ENCODE results near the gene RFX1. TPM values are rescaled to one million over a fixed set of nuclear protein-coding genes. Genes with fewer than 3 reads are reported as not detected.

The RFX1 gene
- total and polyA plus RNA-seq, 2 donors (not counting 1 experiment from before 2014, with no cell fraction given): 9.2 to 33.3 TPM

DNA sequence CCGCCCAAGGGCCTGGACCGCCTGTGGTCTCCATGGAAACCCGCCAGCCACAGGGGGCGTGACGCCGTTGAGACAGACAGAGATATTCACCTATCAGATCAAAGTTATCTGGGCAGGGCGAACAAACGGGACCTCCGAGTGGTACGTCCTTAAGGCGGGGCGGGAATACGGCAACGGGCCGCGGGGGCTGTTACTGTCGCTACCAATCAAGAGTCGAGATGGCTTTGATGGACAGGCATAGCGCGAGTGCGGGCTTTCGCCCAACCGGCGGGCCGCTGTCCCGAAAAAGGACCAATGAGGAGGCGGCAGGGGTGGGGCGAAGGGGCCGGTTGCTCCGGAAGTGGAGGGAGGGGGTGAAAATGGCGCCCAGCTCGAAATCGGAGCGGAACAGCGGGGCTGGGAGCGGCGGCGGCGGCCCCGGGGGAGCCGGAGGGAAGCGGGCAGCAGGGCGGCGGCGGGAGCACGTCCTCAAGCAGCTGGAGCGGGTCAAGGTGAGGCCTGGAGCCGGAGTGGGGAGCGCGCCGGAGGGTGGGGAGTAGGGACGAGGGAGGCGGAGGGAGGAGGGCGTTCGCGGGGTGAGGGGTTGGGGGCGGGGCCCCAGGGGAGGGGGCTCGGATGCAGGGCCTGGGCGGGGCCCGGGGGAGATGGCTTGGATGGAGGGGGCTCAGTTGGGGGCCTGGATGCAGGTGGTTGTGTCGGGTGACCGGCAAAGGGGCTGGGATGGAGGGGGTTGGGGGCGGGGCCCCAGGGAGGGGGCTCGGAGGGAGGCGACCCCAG lies 53.8 kb downstream of the RFX1 start, which contains the start of gene DCAF15:
Gene DCAF15, plus strand, starts transcription at position 356 of the 777 bp plus-strand sequence. Its CDS starts 4 bp downstream, at position 360.
- H3K27me3 Mint-ChIP-seq: no peaks in the 10 kb centered on the region
- WGBS (ENCODE audit: insufficient coverage): 2% methylated on average over 39 of the region's 65 CpGs
- intact Hi-C loops (cut with micrococcal nuclease): loop anchor here (1.0 to 5.0 kb wide), 6 partner anchors 34 to 165 kb away; partner anchors contain the start of genes BRME1, CC2D1A, MISP3 and PRKACA
- peak; percentile 100 for DNase-seq
- H3K27me3 ChIP-seq (replicated peaks in 1 of 4; ENCODE audit: control extremely low read depth in 1 of 4, control insufficient read depth in 3 of 4, insufficient read depth in 4 of 4, low read length in 3 of 4): no peaks in the 10 kb centered on the region
- peaks cover 15 to 18% of the 10 kb centered on the region in 2 donors for H3K4me1 ChIP-seq (ENCODE audit: control insufficient read depth in 2 of 2, insufficient read depth in 2 of 2, low read length in 2 of 2)
- peak within 1 kb of the TSS; percentile 89 for H2AFZ ChIP-seq (ENCODE audit: insufficient read depth, low read depth, low read length, poor library complexity, severe bottlenecking)
- peaks cover 34% of the 10 kb centered on the region for H4K20me1 ChIP-seq (ENCODE audit: control insufficient read depth, insufficient read depth, low read length, poor library complexity, severe bottlenecking)
- H3K9me3 ChIP-seq (ENCODE audit: control extremely low read depth in 1 of 3, control insufficient read depth in 2 of 3, insufficient read depth in 1 of 3, low read length in 2 of 3): no peaks in the 10 kb centered on the region
- H3K9ac ChIP-seq (ENCODE audit: low read length): peak within 1 kb of the TSS; percentile 91
- CTCF ChIA-PET: interaction anchor here (0.7 to 2.3 kb wide), 8 partner anchors 18 to 119 kb away, joined by 3 to 10 read pairs (median 4); partner anchors contain the start of gene IL27RA
- H3K27ac Mint-ChIP-seq: peak within 1 kb of the TSS; percentile 96
- H3K36me3 ChIP-seq (replicated peaks in 1 of 2; ENCODE audit: control extremely low read depth in 1 of 2, control insufficient read depth in 1 of 2, extremely low read depth in 1 of 2, insufficient read depth in 2 of 2, low read length in 1 of 2): peaks cover 0 to 26% of the 10 kb centered on the region in 2 experiments
- H3K4me3 ChIP-seq (ENCODE audit: control extremely low read depth in 1 of 5, extremely low read depth in 1 of 5, insufficient read depth in 1 of 5, low read depth in 2 of 5, low read length in 4 of 5): peak within 1 kb of the TSS; percentile 55 to 98 (median 76)
- peak within 1 kb of the TSS; percentile 96 for H3K4me3 Mint-ChIP-seq
- peak within 1 kb of the TSS; percentile 98 for H3K4me2 ChIP-seq (replicated peaks; ENCODE audit: low read depth, low read length, poor library complexity, severe bottlenecking)
- H3K27ac ChIP-seq (ENCODE audit: low read length in 2 of 2): peak within 1 kb of the TSS; percentile 34 to 85
- H3K9me3 Mint-ChIP-seq (ENCODE audit: insufficient read depth): no peaks in the 10 kb centered on the region
- H3K79me2 ChIP-seq (ENCODE audit: control insufficient read depth, insufficient read depth, low read length): peaks cover 30% of the 10 kb centered on the region
- peaks cover 21% of the 10 kb centered on the region for H3K4me1 Mint-ChIP-seq
- peak; percentile 95 for ATAC-seq (ENCODE audit: low read depth)
- POLR2A ChIA-PET: interaction anchor here (0.5 to 2.8 kb wide), 9 partner anchors 34 to 105 kb away, joined by 3 to 12 read pairs (median 6); partner anchors contain the start of genes IL27RA and RFX1
- TF ChIP-seq EZH2 (IDR thresholded peaks at IDR 0.05; ENCODE audit: borderline replicate concordance, insufficient read depth, low read depth, low read length, poor library complexity, severe bottlenecking): no peak
- TF ChIP-seq, protein P1, sequence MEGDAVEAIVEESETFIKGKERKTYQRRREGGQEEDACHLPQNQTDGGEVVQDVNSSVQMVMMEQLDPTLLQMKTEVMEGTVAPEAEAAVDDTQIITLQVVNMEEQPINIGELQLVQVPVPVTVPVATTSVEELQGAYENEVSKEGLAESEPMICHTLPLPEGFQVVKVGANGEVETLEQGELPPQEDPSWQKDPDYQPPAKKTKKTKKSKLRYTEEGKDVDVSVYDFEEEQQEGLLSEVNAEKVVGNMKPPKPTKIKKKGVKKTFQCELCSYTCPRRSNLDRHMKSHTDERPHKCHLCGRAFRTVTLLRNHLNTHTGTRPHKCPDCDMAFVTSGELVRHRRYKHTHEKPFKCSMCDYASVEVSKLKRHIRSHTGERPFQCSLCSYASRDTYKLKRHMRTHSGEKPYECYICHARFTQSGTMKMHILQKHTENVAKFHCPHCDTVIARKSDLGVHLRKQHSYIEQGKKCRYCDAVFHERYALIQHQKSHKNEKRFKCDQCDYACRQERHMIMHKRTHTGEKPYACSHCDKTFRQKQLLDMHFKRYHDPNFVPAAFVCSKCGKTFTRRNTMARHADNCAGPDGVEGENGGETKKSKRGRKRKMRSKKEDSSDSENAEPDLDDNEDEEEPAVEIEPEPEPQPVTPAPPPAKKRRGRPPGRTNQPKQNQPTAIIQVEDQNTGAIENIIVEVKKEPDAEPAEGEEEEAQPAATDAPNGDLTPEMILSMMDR (IDR thresholded peaks at IDR 0.05): no peak

All from B cell (primary cell).